ENCODE data around the gene ACKR1. TPM values are rescaled to one million over a fixed set of nuclear protein-coding genes. Genes with fewer than 3 reads are reported as not detected.

ACKR1 gene
- total RNA-seq, 4 donors from 2014 or later = 5.4 to 51.2 (median 21.5) TPM

DNA sequence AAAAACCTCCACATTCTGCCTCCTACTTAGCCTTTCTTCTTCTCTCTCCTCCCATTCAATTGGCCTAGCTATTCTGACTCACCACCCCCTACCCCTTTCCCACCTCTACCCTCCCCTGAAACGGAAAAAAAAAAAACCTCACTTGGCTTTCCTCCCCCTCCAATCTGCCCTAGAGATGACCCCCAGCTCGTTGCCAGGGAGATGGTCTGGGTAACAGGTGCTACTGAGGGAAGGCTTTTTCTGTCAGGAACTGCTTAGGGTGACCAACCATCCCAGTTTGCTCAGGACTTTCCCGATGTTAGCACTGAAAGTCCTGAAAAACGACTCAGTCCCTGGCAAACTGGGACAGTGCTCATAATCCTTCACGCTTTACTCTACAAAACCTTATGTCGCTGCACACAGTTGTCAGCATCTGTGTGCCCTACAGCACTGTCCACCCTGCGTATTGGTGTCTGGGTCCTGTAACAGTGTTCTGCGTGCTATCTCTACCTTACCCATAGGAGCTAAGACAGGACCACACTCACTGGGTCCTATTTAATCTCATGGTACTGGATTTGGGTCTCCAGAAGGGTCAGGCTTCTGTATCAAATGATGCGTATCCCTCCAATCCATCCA is 41.0 kb upstream of the ACKR1 start:
- H3K36me3 ChIP-seq = no peaks in the 10 kb centered on the region
- TF ChIP-seq, protein P1, sequence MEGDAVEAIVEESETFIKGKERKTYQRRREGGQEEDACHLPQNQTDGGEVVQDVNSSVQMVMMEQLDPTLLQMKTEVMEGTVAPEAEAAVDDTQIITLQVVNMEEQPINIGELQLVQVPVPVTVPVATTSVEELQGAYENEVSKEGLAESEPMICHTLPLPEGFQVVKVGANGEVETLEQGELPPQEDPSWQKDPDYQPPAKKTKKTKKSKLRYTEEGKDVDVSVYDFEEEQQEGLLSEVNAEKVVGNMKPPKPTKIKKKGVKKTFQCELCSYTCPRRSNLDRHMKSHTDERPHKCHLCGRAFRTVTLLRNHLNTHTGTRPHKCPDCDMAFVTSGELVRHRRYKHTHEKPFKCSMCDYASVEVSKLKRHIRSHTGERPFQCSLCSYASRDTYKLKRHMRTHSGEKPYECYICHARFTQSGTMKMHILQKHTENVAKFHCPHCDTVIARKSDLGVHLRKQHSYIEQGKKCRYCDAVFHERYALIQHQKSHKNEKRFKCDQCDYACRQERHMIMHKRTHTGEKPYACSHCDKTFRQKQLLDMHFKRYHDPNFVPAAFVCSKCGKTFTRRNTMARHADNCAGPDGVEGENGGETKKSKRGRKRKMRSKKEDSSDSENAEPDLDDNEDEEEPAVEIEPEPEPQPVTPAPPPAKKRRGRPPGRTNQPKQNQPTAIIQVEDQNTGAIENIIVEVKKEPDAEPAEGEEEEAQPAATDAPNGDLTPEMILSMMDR (IDR thresholded peaks at IDR 0.05) = no peak
- TF ChIP-seq POLR2A (IDR thresholded peaks at IDR 0.05) = no peak
- DNase-seq = no peak
- no peak overlapping the region for H3K4me3 ChIP-seq
- H3K27me3 ChIP-seq = no peaks in the 10 kb centered on the region
- no peak overlapping the region for H3K27ac ChIP-seq
- H3K9me3 ChIP-seq = no peaks in the 10 kb centered on the region
- no peaks in the 10 kb centered on the region for H3K4me1 ChIP-seq

DNA sequence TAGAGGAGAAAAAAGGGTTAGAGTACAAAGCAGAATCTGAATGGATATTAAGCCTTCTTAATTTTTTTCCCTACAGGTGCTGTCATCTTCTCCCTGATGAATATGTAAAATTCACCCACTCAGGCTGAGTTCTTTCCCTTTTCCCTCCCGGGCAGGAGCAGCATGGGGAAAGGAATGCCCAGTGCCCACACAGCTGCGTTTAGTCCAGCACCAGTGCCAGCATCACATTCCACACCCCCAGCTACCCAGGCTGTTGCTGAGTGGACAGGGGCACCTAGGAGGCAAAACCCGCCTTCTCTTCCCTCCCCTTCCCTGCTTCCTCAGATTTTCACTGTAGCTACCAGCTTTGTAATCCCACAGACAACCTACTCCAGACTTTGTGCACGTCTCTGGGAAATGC is 36.6 kb upstream of the ACKR1 start:
- H3K27me3 ChIP-seq = peaks cover 0 to 11% of the 10 kb centered on the region in 2 donors
- TF ChIP-seq POLR2A (IDR thresholded peaks at IDR 0.05) = no peak
- TF ChIP-seq, protein P1 (IDR thresholded peaks at IDR 0.05) = no peak
- no peak for DNase-seq

DNA sequence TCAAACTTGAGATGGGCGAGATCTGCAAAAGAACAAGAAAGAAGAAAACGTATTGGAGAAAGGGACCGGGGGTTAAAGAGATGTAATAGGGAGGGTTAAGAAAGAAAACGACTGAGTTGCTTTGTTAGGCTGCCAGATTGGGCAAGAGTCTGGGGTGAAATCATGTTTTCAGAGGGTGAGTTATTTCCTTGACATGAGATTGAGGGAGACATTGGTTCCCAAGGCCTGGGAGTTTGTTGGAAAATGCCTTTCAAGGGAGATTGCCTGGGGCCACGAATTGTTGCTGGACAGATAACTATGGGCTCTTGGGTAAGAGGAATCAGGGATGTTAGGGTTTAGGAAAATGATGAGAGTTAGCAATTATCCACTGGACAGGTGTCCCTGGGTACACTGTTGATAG is 34.0 kb upstream of the ACKR1 start:
- H3K4me3 ChIP-seq = no peak overlapping the region
- no peak overlapping the region for H3K27ac ChIP-seq

More for the DNA sequence above, 36.6 kb upstream of the ACKR1 start:
- no peak overlapping the region for H3K4me3 ChIP-seq
- H3K9me3 ChIP-seq = no peaks in the 10 kb centered on the region
- H3K27ac ChIP-seq = no peak overlapping the region
- no peaks in the 10 kb centered on the region for H3K4me1 ChIP-seq
- no peaks in the 10 kb centered on the region for H3K36me3 ChIP-seq

DNA sequence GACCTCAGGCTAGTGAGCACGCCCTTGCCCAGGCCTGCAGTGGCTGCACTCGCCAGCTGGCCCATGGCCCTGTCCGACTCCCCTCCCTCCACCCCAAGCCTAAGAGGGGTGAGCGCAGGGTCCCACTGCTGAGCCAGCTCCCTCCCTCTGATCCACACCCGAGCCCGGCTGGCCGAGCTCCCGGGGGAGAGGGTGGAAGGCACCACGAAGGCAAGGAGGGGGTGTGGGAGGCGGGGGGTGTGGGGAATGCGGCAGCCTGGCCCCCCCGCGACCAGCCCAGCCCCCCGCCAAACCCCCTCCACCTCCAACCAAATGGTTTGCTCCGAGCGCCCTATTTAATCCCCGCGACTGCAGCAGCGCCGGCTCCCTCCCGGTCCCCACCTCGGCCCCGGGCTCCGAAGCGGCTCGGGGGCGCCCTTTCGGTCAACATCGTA is 33.4 kb upstream of the ACKR1 start, which contains the start of gene CADM3:
Gene CADM3 (plus strand): TSS at position 362 of the 434 bp plus-strand sequence. CDS start 151 bp downstream, outside the sequence.
- Histone ChIP-seq H3K27me3 (peaks cover 0 to 11% of the 10 kb centered on the region in 2 donors), H3K9me3 (no peaks in the 10 kb centered on the region), H3K4me3 (peak within 1 kb of the TSS; percentile 15 to 47 (median 32)), H3K27ac (peak within 1 kb of the TSS in 3 of 4 donors; percentile 25 to 39 (median 26)), H3K4me1 (no peaks in the 10 kb centered on the region), H3K36me3 (no peaks in the 10 kb centered on the region)
- TF ChIP-seq POLR2A (IDR thresholded peaks at IDR 0.05) = no peak
- TF ChIP-seq, protein P1 (IDR thresholded peaks at IDR 0.05) = no peak
- DNase-seq = no peak

More for the DNA sequence above, 34.0 kb upstream of the ACKR1 start:
- no peak for DNase-seq
- TF ChIP-seq, protein P1 (IDR thresholded peaks at IDR 0.05) = no peak
- no peak for TF ChIP-seq POLR2A (IDR thresholded peaks at IDR 0.05)
- H3K4me1 ChIP-seq = no peaks in the 10 kb centered on the region
- H3K36me3 ChIP-seq = no peaks in the 10 kb centered on the region
- no peaks in the 10 kb centered on the region for H3K9me3 ChIP-seq
- H3K27me3 ChIP-seq = peaks cover 0 to 11% of the 10 kb centered on the region in 2 donors

DNA sequence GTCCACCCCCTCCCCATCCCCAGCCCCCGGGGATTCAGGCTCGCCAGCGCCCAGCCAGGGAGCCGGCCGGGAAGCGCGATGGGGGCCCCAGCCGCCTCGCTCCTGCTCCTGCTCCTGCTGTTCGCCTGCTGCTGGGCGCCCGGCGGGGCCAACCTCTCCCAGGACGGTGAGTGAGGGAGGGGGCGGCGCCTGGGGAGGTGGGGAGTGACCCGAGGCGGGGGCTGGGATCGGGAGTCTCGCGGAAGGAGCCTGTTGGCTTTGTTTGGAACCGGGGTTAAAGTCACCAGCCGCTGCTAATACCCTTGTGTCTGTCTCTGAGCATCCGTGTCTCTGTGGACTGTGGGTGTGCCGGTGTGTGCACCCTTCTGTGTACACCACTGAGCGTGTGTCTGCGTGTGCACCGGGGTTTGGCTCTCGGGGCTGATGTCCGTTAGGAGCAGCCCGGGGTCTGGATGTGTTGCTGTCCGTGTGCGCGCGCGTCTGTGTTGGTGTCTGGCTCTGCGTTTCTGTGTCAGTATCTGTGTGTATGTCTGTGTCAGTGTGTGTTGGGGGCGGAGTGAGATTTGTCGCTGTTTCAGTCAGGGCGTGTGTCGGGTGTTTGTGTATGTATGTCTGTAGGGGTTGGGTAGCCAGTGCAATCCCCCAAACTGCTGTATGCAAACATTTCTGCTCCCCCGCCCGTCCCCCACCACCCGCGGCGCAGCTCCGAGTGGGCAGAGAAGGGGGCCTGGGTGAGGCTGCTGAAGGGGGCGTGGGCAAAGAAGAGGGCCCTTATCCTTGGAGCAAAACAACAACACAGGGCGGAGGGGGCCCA is 32.8 kb upstream of the ACKR1 start:
- peaks cover 0 to 11% of the 10 kb centered on the region in 2 donors for H3K27me3 ChIP-seq
- H3K4me3 ChIP-seq = peak overlapping the region; percentile 15 to 47 (median 32)
- TF ChIP-seq, protein P1 (IDR thresholded peaks at IDR 0.05) = no peak
- TF ChIP-seq POLR2A (IDR thresholded peaks at IDR 0.05) = no peak
- no peak for DNase-seq
- no peaks in the 10 kb centered on the region for H3K4me1 ChIP-seq
- no peaks in the 10 kb centered on the region for H3K9me3 ChIP-seq
- peak overlapping the region in 3 of 4 donors; percentile 25 to 39 (median 26) for H3K27ac ChIP-seq
- no peaks in the 10 kb centered on the region for H3K36me3 ChIP-seq
